ENCODE measurements around the gene ABHD2. TPM values are rescaled to one million over a fixed set of nuclear protein-coding genes. Genes with fewer than 3 reads are reported as not detected.

Gene ABHD2
- total RNA-seq, 1 donor from 2014 or later = 48.8 TPM

GRCh38 chr15:89150762-89151664 is 62.8 kb downstream of the ABHD2 start:
- Mint-ChIP-seq H3K27me3 (no peaks in the 10 kb centered on the region), H3K4me1 (no peaks in the 10 kb centered on the region), H3K4me3 (no peak overlapping the region), H3K9me3 (no peaks in the 10 kb centered on the region), H3K27ac (no peak overlapping the region), H3K36me3 (ENCODE audit: low read depth) (peaks cover 39% of the 10 kb centered on the region)
- CTCF ChIA-PET = no interaction called here
- POLR2A ChIA-PET = no interaction called here
- no peak for DNase-seq
- intact Hi-C loops (cut with micrococcal nuclease) = no loop called here
- no peak for TF ChIP-seq CTCF (IDR thresholded peaks at IDR 0.05)
- ATAC-seq (ENCODE audit: low read depth) = no peak

GRCh38 chr15:89155122-89155521 is 66.9 kb downstream of the ABHD2 start:
- H3K27ac Mint-ChIP-seq = no peak overlapping the region
- ATAC-seq (ENCODE audit: low read depth) = no peak
- H3K36me3 Mint-ChIP-seq (ENCODE audit: low read depth) = peaks cover 67% of the 10 kb centered on the region
- H3K4me1 Mint-ChIP-seq = no peaks in the 10 kb centered on the region
- no peaks in the 10 kb centered on the region for H3K27me3 Mint-ChIP-seq
- no peak overlapping the region for H3K4me3 Mint-ChIP-seq
- no peak for TF ChIP-seq CTCF (IDR thresholded peaks at IDR 0.05)
- CTCF ChIA-PET = interaction anchor here (1.0 kb wide), 1 partner anchor 16 kb away, joined by 3 read pairs; no protein-coding TSS in a partner anchor
- H3K9me3 Mint-ChIP-seq = no peaks in the 10 kb centered on the region
- no peak for DNase-seq
- intact Hi-C loops (cut with micrococcal nuclease) = no loop called here
- POLR2A ChIA-PET = no interaction called here

GRCh38 chr15:89155656-89156055 is 67.4 kb downstream of the ABHD2 start:
- POLR2A ChIA-PET = interaction anchor here (0.7 kb wide), 1 partner anchor 626 kb away, joined by 10 read pairs; no protein-coding TSS in a partner anchor
- H3K9me3 Mint-ChIP-seq = no peaks in the 10 kb centered on the region
- no peak overlapping the region for H3K27ac Mint-ChIP-seq
- no peaks in the 10 kb centered on the region for H3K4me1 Mint-ChIP-seq
- H3K27me3 Mint-ChIP-seq = no peaks in the 10 kb centered on the region
- no peak for TF ChIP-seq CTCF (IDR thresholded peaks at IDR 0.05)
- no peak overlapping the region for H3K4me3 Mint-ChIP-seq
- no peak for DNase-seq
- intact Hi-C loops (cut with micrococcal nuclease) = no loop called here
- peaks cover 68% of the 10 kb centered on the region for H3K36me3 Mint-ChIP-seq (ENCODE audit: low read depth)
- CTCF ChIA-PET = interaction anchor here (1.0 kb wide), 1 partner anchor 16 kb away, joined by 3 read pairs; no protein-coding TSS in a partner anchor
- no peak for ATAC-seq (ENCODE audit: low read depth)

GRCh38 chr15:89157061-89157460 is 68.8 kb downstream of the ABHD2 start:
- Mint-ChIP-seq H3K4me3 (no peak overlapping the region), H3K27ac (no peak overlapping the region), H3K36me3 (ENCODE audit: low read depth) (peaks cover 63% of the 10 kb centered on the region), H3K4me1 (no peaks in the 10 kb centered on the region), H3K9me3 (no peaks in the 10 kb centered on the region), H3K27me3 (no peaks in the 10 kb centered on the region)
- ATAC-seq (ENCODE audit: low read depth) = no peak
- intact Hi-C loops (cut with micrococcal nuclease) = no loop called here
- ChIA-PET CTCF (no interaction called here), POLR2A (no interaction called here)
- TF ChIP-seq CTCF (IDR thresholded peaks at IDR 0.05) = no peak
- DNase-seq = no peak

- H3K4me3 Mint-ChIP-seq = no peak overlapping the region
- no peak for TF ChIP-seq CTCF (IDR thresholded peaks at IDR 0.05)
- ATAC-seq (ENCODE audit: low read depth) (no peak), DNase-seq (no peak)
- CTCF ChIA-PET = no interaction called here
- POLR2A ChIA-PET = no interaction called here
- intact Hi-C loops (cut with micrococcal nuclease) = no loop called here
- H3K27ac Mint-ChIP-seq = no peak overlapping the region
- no peaks in the 10 kb centered on the region for H3K4me1 Mint-ChIP-seq
- peaks cover 58% of the 10 kb centered on the region for H3K36me3 Mint-ChIP-seq (ENCODE audit: low read depth)
- H3K27me3 Mint-ChIP-seq = no peaks in the 10 kb centered on the region
- H3K9me3 Mint-ChIP-seq = no peaks in the 10 kb centered on the region
Measured at GRCh38 chr15:89157918-89158564, 69.8 kb downstream of the ABHD2 start.

All from activated B cell treated with CpG ODN at 0.5 μM for 24 hours (primary cell).